T-helper 9 cell (primary cell): ENCODE measurements around the gene UBE2QL1.
"Not testable (repeated sequence)": the region's sequence is repeated elsewhere in the genome, so short reads cannot be mapped to it uniquely, and the experiment has no call there.

Experiments
- DNase-seq: peaks from one replicate; pipeline ENCODE4 v3.0.0-alpha.2; 2020

The UBE2QL1 gene

DNA sequence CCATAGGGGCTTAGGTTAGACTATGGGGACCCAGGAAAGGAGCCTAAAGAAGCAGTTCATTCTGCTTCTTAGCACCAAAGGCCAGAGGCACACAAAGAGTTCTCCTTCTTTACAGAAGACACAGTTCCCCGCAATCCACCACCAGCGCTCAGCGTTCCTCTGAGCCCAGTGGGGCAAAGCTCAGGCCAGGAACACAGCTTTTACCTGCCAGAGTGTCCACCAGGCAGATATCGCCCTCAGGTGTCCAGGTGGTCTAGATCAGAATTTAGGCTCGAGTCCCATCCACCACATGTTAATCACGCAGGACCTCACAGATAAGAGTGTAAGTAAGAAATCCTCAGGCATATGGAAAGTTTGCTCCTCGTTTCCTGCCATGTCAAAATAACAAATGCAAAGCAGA, 53.0 kb downstream of the UBE2QL1 start:
- no peak for DNase-seq

DNA sequence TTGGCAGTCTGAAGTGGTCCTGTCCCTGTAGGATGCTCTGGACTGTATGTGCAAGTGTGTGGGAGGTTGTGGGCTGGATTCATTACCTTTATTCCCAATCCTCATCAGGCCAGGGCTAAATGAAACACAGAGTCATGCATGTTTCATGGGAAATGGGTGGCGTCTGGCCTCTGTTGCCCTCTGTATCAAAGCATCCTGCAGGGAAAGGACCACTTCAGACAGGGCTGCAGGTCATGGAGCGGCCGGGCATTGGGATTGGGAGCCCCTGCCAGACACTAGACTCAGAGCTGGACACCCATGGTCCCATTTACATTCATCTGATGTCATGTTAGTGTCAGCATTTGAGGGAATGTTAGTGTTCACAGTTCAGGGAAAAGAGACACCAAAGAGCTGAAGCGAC, 53.8 kb downstream of the UBE2QL1 start:
- no peak for DNase-seq

DNA sequence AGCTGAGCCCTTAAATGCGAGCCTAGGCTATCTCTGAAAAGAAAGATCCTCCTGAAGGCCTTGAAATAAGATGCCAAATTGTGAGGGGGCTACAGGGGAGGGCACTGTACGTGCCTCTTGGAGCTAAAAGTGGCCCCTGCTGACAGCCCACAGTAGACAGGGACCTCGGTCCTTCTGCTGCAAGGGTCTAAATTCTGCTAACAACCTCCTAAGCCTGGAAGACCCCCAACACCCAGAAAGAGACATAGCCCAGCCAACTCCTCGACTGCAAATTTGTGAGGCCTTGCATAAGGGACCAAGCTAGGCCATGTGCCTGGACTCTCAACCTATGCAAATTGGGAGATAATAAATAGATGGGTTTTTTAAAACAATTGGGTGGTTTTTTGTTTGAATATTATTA, 54.7 kb downstream of the UBE2QL1 start:
- no peak for DNase-seq

- no peak for DNase-seq
These were observed 56.2 kb downstream of the UBE2QL1 start for GRCh38 chr5:6504677-6505415.

GRCh38 chr5:6505416-6505755, 56.7 kb downstream of the UBE2QL1 start:
- no peak for DNase-seq

GRCh38 chr5:6505783-6506557, 57.3 kb downstream of the UBE2QL1 start:
- DNase-seq = no peak

DNA sequence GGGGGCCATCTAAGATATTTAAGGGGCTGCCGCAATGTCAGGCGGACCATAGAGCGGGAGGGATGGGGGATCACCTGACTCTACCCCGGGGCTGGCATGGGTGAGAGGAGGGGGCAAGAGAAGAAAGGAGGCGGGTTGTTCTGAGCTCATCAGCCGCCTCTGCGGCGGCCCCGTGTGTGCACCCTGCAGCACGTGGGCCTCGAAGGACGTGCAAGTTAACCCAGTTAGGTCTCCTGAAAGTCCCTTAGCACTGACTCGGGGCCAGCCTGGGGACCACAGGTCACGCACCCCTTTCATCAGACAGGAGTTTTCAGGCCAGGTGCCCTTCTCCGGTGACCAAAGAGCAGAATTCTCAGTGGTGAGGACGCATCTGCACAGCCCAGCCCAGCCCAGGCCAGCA, 58.0 kb downstream of the UBE2QL1 start:
- no peak for DNase-seq

DNA sequence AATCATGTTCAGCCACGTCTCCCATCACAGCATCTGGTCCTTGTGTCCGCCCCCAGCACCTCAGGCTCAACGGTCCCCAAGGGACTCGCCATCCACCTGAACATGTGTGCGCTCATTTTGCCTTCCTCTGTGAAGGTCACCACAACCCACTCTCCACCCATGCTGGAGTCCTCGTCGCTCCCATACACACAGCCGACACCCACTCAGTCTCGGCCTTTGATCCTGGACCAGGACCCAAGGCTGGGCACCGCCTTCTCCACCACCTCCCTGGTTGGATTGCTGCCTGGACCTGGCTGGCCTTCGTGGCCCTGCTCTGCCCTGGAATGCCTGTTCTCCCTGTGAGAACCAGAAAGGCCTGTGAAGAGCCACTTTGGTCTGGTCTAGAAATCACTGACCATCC, 60.3 kb downstream of the UBE2QL1 start:
- DNase-seq = no peak

DNA sequence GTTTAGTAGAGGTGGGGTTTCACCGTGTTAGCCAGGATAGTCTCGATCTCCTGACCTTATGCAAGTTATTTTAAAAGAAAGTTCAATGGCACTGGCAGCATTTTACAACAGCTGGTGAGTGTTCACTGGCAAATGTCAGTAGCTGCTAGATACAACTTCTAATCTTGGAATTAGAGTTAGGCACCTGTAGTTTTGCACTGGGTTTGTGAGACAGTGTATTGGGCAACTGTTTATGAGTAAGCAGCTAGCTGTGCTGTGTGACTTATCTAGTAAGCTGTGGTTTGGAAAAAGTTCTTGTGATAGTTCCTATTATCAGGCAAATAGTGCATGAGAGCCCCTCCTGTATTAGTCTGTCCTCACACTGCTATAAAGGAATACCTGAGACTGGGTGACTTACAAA, 61.5 kb downstream of the UBE2QL1 start:
- DNase-seq = no peak

DNA sequence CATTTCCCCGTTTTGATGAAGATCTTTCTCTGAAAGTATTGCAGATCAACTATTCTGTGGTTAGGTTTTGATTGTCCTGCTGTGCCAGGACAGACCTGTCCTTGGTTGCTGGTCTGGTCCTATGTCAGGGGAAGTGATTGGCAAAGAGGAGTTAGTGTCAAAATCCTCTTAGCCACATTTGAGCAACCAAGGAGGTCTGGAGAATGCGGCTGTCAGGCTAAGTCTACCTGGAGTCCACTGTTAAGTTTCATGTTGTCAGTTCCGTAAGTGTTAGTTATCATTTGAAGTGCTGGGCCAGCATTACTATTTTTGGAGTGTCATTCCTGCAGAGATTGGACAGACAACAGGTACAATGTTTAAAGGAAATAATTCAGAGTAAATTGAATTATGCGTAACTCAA, 62.3 kb downstream of the UBE2QL1 start:
- no peak for DNase-seq

DNA sequence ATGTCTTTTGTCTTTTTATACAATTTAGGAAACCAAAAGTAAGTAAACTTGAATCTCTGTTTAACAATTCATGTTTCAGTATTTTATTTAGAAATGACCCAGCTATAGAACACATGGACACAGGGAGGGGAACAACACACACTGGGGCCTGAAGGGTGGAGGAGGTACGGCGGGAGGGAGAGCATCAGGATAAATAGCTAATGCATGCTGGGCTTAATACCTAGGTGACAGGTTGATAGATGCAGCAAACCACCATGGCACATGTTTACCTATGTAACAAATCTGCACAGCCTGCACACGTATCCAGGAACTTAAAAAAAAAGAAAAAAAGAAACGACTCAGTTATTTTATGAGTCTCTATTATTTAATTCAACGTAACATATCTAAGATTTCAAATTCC, 67.2 kb downstream of the UBE2QL1 start:
- DNase-seq = not testable (repeated sequence)

DNA sequence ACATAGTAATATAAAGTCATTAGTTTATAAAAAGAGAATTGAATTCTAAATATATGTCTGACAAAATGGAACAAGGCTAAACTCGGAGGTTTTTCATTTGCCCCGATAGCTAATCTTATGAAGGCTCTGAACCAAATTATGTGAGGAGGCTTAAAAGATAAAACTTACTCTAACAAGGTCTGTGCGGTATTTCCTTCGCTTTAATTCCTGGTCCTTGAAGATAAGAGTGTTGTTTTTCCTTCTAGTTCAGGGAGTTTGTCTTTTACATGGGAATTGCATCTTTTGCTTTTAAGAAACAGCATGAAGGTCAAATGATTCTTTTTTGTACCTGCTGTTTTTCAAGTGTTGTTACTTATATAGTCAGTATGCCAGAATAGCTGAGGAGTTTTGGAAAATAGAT, 68.2 kb downstream of the UBE2QL1 start:
- DNase-seq = no peak

DNA sequence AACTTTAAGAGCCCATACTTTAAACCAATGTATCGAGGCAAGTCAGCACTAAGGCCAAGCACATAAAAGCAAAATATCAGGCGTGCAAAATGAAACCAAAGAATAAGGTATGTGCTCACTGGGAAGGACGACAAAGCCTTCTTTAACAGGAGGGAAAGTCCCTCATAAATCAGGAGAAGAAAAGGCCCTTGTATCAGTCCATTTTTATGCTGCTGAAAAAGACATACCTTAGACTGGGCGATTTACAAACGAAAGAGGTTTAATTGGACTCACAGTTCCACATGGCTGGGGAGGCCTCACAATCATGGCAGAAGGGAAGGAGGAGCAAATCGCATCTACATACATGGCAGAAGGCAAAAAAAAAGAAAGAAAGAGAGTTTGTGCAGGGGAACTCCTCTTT, 68.9 kb downstream of the UBE2QL1 start:
- no peak for DNase-seq

GRCh38 chr5:6518298-6519057, 69.8 kb downstream of the UBE2QL1 start:
- no peak for DNase-seq

- DNase-seq = no peak
These were observed 71.5 kb downstream of the UBE2QL1 start for GRCh38 chr5:6520201-6520600.

GRCh38 chr5:6522331-6522730, 73.7 kb downstream of the UBE2QL1 start:
- no peak for DNase-seq

DNA sequence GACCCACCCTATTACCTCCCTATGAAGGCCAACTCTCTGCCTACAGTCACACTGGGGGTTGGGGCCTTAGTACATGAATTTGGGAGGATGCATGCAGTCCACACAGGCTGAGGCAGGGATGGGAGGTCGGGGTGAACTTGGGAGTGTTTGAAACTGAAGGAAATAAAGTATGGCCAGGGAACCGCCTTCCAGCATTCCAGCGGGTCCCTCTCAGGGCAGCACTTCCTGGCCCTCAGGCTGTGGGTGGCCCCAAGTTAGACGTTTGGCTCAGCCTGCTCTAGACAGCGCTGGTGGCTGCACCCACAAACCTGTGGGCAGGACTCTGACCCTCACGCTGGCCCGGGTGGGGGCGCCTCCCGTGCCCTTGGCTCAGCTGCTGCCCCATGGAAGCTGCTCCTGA, 74.3 kb downstream of the UBE2QL1 start:
- no peak for DNase-seq

DNA sequence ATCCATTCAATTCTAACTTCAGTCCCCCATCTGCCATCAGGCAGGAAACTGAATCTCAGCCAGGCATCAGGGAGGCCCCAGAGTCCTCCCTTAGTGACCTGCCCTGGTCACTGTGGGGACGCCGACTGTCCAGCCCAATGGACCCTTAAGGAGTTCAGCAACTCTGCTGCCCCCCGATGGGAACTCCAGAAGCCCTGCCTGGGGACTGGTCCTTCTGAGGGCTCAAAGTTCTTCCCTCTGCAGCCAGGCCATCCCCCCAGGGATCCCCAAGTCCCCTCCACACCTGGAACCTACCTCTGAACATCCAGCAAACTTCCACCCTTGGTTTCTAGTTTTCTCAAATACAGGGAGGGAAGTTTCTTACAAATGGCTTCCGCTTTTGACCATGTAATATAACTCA, 76.8 kb downstream of the UBE2QL1 start:
- no peak for DNase-seq

- no peak for DNase-seq
These were observed 77.3 kb downstream of the UBE2QL1 start for GRCh38 chr5:6525910-6526309.

GRCh38 chr5:6527749-6528455, 79.2 kb downstream of the UBE2QL1 start:
- DNase-seq = no peak

- DNase-seq = no peak
These were observed 86.9 kb downstream of the UBE2QL1 start for GRCh38 chr5:6535594-6535993.

GRCh38 chr5:6539060-6539459, 90.4 kb downstream of the UBE2QL1 start:
- DNase-seq = no peak
